Non-pigmented ciliary epithelial cell (primary cell): ENCODE data around the gene SMIM20.

Source experiments
- DNase-seq: peaks from one replicate; pipeline ENCODE4 v3.0.0-alpha.2; 2010; ENCODE audit warnings: low read depth

Gene SMIM20

GRCh38 chr4:25955705-25956104 lies 41.7 kb downstream of the SMIM20 start:
- no peak for DNase-seq

GRCh38 chr4:25956260-25956659 lies 42.2 kb downstream of the SMIM20 start:
- DNase-seq = no peak

GRCh38 chr4:25958110-25958509 lies 44.1 kb downstream of the SMIM20 start:
- DNase-seq = no peak

- no peak for DNase-seq
Observed at GRCh38 chr4:25962393-25962792, 48.4 kb downstream of the SMIM20 start.

GRCh38 chr4:25965629-25966028 lies 51.6 kb downstream of the SMIM20 start:
- DNase-seq = no peak

- no peak for DNase-seq
Observed at GRCh38 chr4:25966171-25966570, 52.2 kb downstream of the SMIM20 start.

GRCh38 chr4:25969374-25970155 lies 55.5 kb downstream of the SMIM20 start:
- no peak for DNase-seq

- no peak for DNase-seq
Observed at GRCh38 chr4:25970226-25970675, 56.2 kb downstream of the SMIM20 start.

- no peak for DNase-seq
Observed at GRCh38 chr4:25970691-25971432, 56.8 kb downstream of the SMIM20 start.

GRCh38 chr4:25972366-25972765 lies 58.3 kb downstream of the SMIM20 start:
- no peak for DNase-seq

- no peak for DNase-seq
Observed at GRCh38 chr4:25972984-25973745, 59.1 kb downstream of the SMIM20 start.

GRCh38 chr4:25976780-25977179 lies 62.8 kb downstream of the SMIM20 start:
- no peak for DNase-seq

GRCh38 chr4:25977397-25978170 lies 63.6 kb downstream of the SMIM20 start:
- no peak for DNase-seq

GRCh38 chr4:25978327-25978726 lies 64.3 kb downstream of the SMIM20 start:
- no peak for DNase-seq
